ENCODE data around the gene MARK2. TPM values are rescaled to one million over a fixed set of nuclear protein-coding genes. Genes with fewer than 3 reads are reported as not detected.
"Not testable (repeated sequence)": the region's sequence is repeated elsewhere in the genome, so short reads cannot be mapped to it uniquely, and the experiment has no call there.

MARK2 gene
- total RNA-seq, 1 experiment from 2014 or later: 14.8 TPM

GRCh38 chr11:63853476-63853875, 14.6 kb downstream of the MARK2 start:
- no peak for DNase-seq (ENCODE audit: low spot score)

GRCh38 chr11:63854696-63855095, 15.8 kb downstream of the MARK2 start:
- no peak for DNase-seq (ENCODE audit: low spot score)

GRCh38 chr11:63855975-63856374, 17.1 kb downstream of the MARK2 start:
- no peak for DNase-seq (ENCODE audit: low spot score)

GRCh38 chr11:63858628-63859550, 20.0 kb downstream of the MARK2 start:
- no peak for DNase-seq (ENCODE audit: low spot score)

GRCh38 chr11:63862923-63863322, 24.0 kb downstream of the MARK2 start:
- DNase-seq (ENCODE audit: low spot score): no peak

GRCh38 chr11:63863620-63864019, 24.7 kb downstream of the MARK2 start:
- DNase-seq (ENCODE audit: low spot score): not testable (repeated sequence)

GRCh38 chr11:63866211-63866610, 27.3 kb downstream of the MARK2 start:
- no peak for DNase-seq (ENCODE audit: low spot score)

GRCh38 chr11:63867511-63867910, 28.6 kb downstream of the MARK2 start:
- DNase-seq (ENCODE audit: low spot score): no peak

- no peak for DNase-seq (ENCODE audit: low spot score)
Measured at GRCh38 chr11:63868399-63869064, 29.6 kb downstream of the MARK2 start.

GRCh38 chr11:63869171-63869591, 30.3 kb downstream of the MARK2 start:
- no peak for DNase-seq (ENCODE audit: low spot score)

GRCh38 chr11:63869683-63870082, 30.8 kb downstream of the MARK2 start:
- no peak for DNase-seq (ENCODE audit: low spot score)

GRCh38 chr11:63870351-63871140, 31.6 kb downstream of the MARK2 start:
- DNase-seq (ENCODE audit: low spot score): no peak

- peak; percentile 96 for DNase-seq (ENCODE audit: low spot score)
Measured at GRCh38 chr11:63871962-63872799, 33.3 kb downstream of the MARK2 start.

- DNase-seq (ENCODE audit: low spot score): no peak
Measured at GRCh38 chr11:63872800-63873197, 33.9 kb downstream of the MARK2 start.

GRCh38 chr11:63873311-63873710, 34.4 kb downstream of the MARK2 start:
- DNase-seq (ENCODE audit: low spot score): no peak

GRCh38 chr11:63874511-63874910, 35.6 kb downstream of the MARK2 start:
- DNase-seq (ENCODE audit: low spot score): no peak

GRCh38 chr11:63875506-63876065, 36.7 kb downstream of the MARK2 start:
- no peak for DNase-seq (ENCODE audit: low spot score)

- no peak for DNase-seq (ENCODE audit: low spot score)
Measured at GRCh38 chr11:63876616-63877015, 37.7 kb downstream of the MARK2 start.

GRCh38 chr11:63877658-63878241, 38.8 kb downstream of the MARK2 start:
- no peak for DNase-seq (ENCODE audit: low spot score)

GRCh38 chr11:63879598-63880402, 40.9 kb downstream of the MARK2 start:
- peak; percentile 36 for DNase-seq (ENCODE audit: low spot score)
